Sigmoid colon (tissue), 7 donors: ENCODE results near the gene INPP5E. TPM values are rescaled to one million over a fixed set of nuclear protein-coding genes. Genes with fewer than 3 reads are reported as not detected.

ENCODE experiments used
- DNase-seq: peaks from one replicate; pipeline ENCODE4 v3.0.0-alpha.2; 2019
- H3K27ac ChIP-seq, 4 donors: fragments of 200-600 bp; sonication (generic); one replicate each; pipeline ENCODE4 v1.5.1; 2016 to 2019; ENCODE audit warnings: mild to moderate bottlenecking in 1 of 4
- H3K27me3 ChIP-seq, 3 donors: fragments of 200-600 bp; sonication (generic); one replicate each; pipeline ENCODE4 v1.5.1; 2019; ENCODE audit warnings: mild to moderate bottlenecking in 1 of 3
- H3K36me3 ChIP-seq, 4 donors: fragments of 200-600 bp; sonication (generic); one replicate each; pipeline ENCODE4 v1.5.1; 2016 to 2019
- H3K4me1 ChIP-seq, 4 donors: fragments of 200-600 bp; sonication (generic); one replicate each; pipeline ENCODE4 v1.5.1; 2017 to 2019
- H3K4me3 ChIP-seq, 4 donors: fragments of 200-600 bp; sonication (generic); one replicate each; pipeline ENCODE4 v1.5.1; 2017 to 2019; ENCODE audit warnings: mild to moderate bottlenecking in 2 of 4, moderate library complexity in 1 of 4
- H3K9me3 ChIP-seq, 4 donors: fragments of 200-600 bp in 3 of 4; sonication (generic) in 3 of 4; one replicate each; pipeline versions ENCODE4 v1.5.1 to v1.6.1; 2013 to 2019
- CTCF ChIP-seq, 4 experiments: fragments of 450-650 bp in 3 of 4; fragments of 200-600 bp in 1 of 4; IDR thresholded peaks; one replicate each; pipeline ENCODE4 v1.5.1; 2016 to 2019; ENCODE audit warnings: antibody characterized with exemption in 4 of 4, mild to moderate bottlenecking in 3 of 4, moderate library complexity in 2 of 4
- EP300 ChIP-seq, 4 donors: sonication (generic); formaldehyde crosslinking; IDR thresholded peaks; one replicate each; pipeline ENCODE4 v1.6.1; 2017; ENCODE audit warnings: antibody characterized with exemption in 4 of 4
- POLR2A ChIP-seq, 2 donors: fragments of 450-650 bp; IDR thresholded peaks; one replicate each; pipeline ENCODE4 v1.6.1; 2016; ENCODE audit warnings: antibody characterized with exemption in 2 of 2, mild to moderate bottlenecking in 2 of 2, moderate library complexity in 2 of 2
- POLR2AphosphoS5 ChIP-seq, 4 donors: sonication (generic); formaldehyde crosslinking; IDR thresholded peaks; one replicate each; pipeline ENCODE4 v1.6.1; 2017; ENCODE audit warnings: antibody characterized with exemption in 4 of 4
- WGBS, 2 donors: extraction: QIAGEN DNeasy Blood & Tissue Kit; methylation state at CpG; one replicate each; pipeline ENCODE4 v1.1.7; 2013; 5-methylcytosine and 5-hydroxymethylcytosine counted together
- intact Hi-C: fragments of 100-400 bp; cut with DNase I; formaldehyde crosslinking; loops from one replicate; pipeline ENCODE4 v1.15.1; 2023
- polyA plus RNA-seq, 3 donors: library from polyadenylated mRNA; stranded (reverse); fragments of 200-250 nt; gene quantifications; one replicate each; pipeline ENCODE4 v1.2.3, GENCODE V29; 2013
- total RNA-seq, 4 donors: library from RNA; depleted of rRNA; stranded (reverse); fragments of >200 nt; gene quantifications; one replicate each; pipeline ENCODE4 v1.1.0, GENCODE V29; 2016
- donor health status: healthy with polysubstance abuse.
- donor health status: Bipolar disorder and iron deficiency.
- donor health status: healthy.

Gene INPP5E
- total and polyA plus RNA-seq, 7 donors: 1.8 to 12.2 (median 5.6) TPM

- peak; percentile 91 for DNase-seq
- intact Hi-C loops: loop anchor here (1.0 kb wide), 2 partner anchors 37 to 61 kb away; partner anchors contain the start of gene DNLZ
- peak within 1 kb of the TSS; percentile 70 to 99 (median 94) for H3K4me3 ChIP-seq
- peaks cover 6 to 56% (median 18%) of the 10 kb centered on the region in 4 donors for H3K36me3 ChIP-seq
- no peaks in the 10 kb centered on the region for H3K9me3 ChIP-seq
- TF ChIP-seq CTCF (IDR thresholded peaks at IDR 0.05) (peak; percentile 49 to 95 (median 62)), EP300 (IDR thresholded peaks at IDR 0.05) (no peak), POLR2AphosphoS5 (IDR thresholded peaks at IDR 0.05) (peak in 3 of 4 donors; percentile 31 to 71 (median 71)), POLR2A (IDR thresholded peaks at IDR 0.05) (peak; percentile 12 to 32)
- peak within 1 kb of the TSS; percentile 44 to 76 (median 65) for H3K27ac ChIP-seq
- H3K4me1 ChIP-seq: peaks cover 0 to 29% (median 21%) of the 10 kb centered on the region in 4 donors
- H3K27me3 ChIP-seq: no peaks in the 10 kb centered on the region
- 4 to 7% methylated on average over 71 of the region's 71 CpGs for WGBS, 2 donors
Measured at GRCh38 chr9:136400038-136400834, 39.4 kb downstream of the INPP5E start, which contains the start of gene SNAPC4. Gene SNAPC4 (minus strand): TSS chr9:136400170. CDS start chr9:136398428, 1,742 bp downstream.

DNA sequence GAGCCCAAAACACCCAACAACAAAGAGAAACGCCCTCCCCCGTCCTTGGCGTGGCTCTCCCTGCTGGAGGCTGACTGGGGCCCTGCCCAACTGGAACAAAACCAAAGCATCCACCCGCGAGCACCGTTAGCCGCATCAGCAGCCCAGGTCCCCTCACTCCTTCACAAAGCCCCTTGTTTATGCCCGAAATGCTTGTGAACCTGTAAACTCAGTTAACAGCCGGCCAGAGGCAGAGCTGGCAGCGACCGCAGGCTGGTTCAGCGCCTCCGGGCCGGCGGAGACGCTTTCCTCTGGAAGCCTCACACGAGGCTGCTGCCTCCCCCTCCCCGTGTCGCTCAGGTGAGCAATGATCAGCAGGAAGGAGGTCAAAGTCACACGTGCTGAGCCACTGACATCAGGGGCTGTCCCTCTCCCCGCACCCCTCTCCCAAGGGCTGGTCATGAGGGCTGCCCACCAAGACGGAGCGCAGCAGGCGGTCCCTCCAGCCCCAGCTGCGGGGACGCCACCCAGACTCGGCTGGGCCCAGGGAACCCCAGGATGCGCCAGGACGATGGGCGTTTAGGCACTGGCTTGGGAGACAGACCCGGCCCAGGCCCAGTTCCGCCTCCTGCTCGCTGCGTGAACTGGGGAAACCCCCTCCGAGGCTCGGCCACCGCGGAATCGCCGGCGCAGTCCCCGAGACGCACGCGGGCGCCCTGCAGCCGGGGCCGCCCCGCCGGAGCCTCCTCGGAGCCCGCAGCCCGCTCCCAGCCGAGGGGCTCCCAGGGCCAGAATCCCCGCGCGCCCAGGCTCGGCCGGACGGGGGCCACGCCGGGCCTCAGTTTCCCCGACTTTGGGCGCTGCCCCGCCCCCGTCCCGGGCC is 40.2 kb downstream of the INPP5E start:
- peak overlapping the region; percentile 44 to 76 (median 65) for H3K27ac ChIP-seq
- DNase-seq: no peak
- peak overlapping the region; percentile 70 to 99 (median 94) for H3K4me3 ChIP-seq
- peaks cover 8 to 56% (median 18%) of the 10 kb centered on the region in 4 donors for H3K36me3 ChIP-seq
- intact Hi-C loops: loop anchor here (1.0 kb wide), 2 partner anchors 36 to 60 kb away; partner anchors contain the start of gene DNLZ
- no peaks in the 10 kb centered on the region for H3K9me3 ChIP-seq
- WGBS, 2 donors: 1% methylated on average over 67 of the region's 67 CpGs
- no peaks in the 10 kb centered on the region for H3K27me3 ChIP-seq
- no peak for TF ChIP-seq CTCF (IDR thresholded peaks at IDR 0.05)
- TF ChIP-seq POLR2A (IDR thresholded peaks at IDR 0.05): no peak
- no peak for TF ChIP-seq POLR2AphosphoS5 (IDR thresholded peaks at IDR 0.05)
- no peak for TF ChIP-seq EP300 (IDR thresholded peaks at IDR 0.05)
- H3K4me1 ChIP-seq: peaks cover 0 to 29% (median 21%) of the 10 kb centered on the region in 4 donors

- Histone ChIP-seq H3K36me3 (peaks cover 19 to 58% (median 27%) of the 10 kb centered on the region in 4 donors), H3K4me1 (peaks cover 0 to 29% (median 21%) of the 10 kb centered on the region in 4 donors), H3K27ac (no peak overlapping the region), H3K27me3 (no peaks in the 10 kb centered on the region), H3K4me3 (no peak overlapping the region), H3K9me3 (no peaks in the 10 kb centered on the region)
- intact Hi-C loops: no loop called here
- WGBS, 2 donors: 95 to 97% methylated on average over 12 of the region's 12 CpGs
- TF ChIP-seq EP300 (IDR thresholded peaks at IDR 0.05) (no peak), POLR2AphosphoS5 (IDR thresholded peaks at IDR 0.05) (no peak), CTCF (IDR thresholded peaks at IDR 0.05) (no peak), POLR2A (IDR thresholded peaks at IDR 0.05) (no peak)
- no peak for DNase-seq
Measured at GRCh38 chr9:136398286-136398685, 41.4 kb downstream of the INPP5E start.

DNA sequence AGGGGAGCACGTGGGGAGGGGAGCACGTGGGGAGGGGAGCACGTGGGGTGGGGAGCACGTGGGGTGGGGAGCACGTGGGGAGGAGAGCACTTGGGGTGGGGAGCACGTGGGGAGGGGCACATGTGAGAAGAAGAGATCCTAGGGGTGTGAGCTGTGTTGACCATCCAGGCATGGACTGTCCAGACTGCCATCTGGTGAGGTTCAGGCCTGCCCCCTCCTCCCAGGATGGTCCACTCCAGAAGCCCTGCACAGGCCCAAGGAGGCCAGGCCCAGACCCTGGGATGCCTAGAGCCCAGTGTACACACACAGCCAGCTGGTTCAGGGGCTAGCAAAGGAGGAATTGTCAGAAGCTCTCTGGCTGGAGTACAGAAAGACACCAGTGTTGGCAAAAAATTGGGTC is 42.0 kb downstream of the INPP5E start:
- intact Hi-C loops: no loop called here
- Histone ChIP-seq H3K9me3 (no peaks in the 10 kb centered on the region), H3K4me3 (no peak overlapping the region), H3K4me1 (peaks cover 0 to 29% (median 21%) of the 10 kb centered on the region in 4 donors), H3K27me3 (no peaks in the 10 kb centered on the region), H3K36me3 (peaks cover 19 to 63% (median 33%) of the 10 kb centered on the region in 4 donors), H3K27ac (no peak overlapping the region)
- WGBS, 2 donors: 73 to 87% methylated on average over 6 of the region's 6 CpGs
- no peak for DNase-seq
- TF ChIP-seq POLR2A (IDR thresholded peaks at IDR 0.05) (no peak), CTCF (IDR thresholded peaks at IDR 0.05) (no peak), POLR2AphosphoS5 (IDR thresholded peaks at IDR 0.05) (no peak), EP300 (IDR thresholded peaks at IDR 0.05) (no peak)
